CD4-positive, alpha-beta T cell treated with Interleukin-17A for 4 hours (primary cell): ENCODE results near the gene PDCD2.
"Not testable (repeated sequence)": the region's sequence is repeated elsewhere in the genome, so short reads cannot be mapped to it uniquely, and the experiment has no call there.

Experiments
- DNase-seq: peaks from one replicate; pipeline ENCODE4 v3.0.0-alpha.2; 2020; ENCODE audit warnings: mixed read lengths

PDCD2 gene

DNA sequence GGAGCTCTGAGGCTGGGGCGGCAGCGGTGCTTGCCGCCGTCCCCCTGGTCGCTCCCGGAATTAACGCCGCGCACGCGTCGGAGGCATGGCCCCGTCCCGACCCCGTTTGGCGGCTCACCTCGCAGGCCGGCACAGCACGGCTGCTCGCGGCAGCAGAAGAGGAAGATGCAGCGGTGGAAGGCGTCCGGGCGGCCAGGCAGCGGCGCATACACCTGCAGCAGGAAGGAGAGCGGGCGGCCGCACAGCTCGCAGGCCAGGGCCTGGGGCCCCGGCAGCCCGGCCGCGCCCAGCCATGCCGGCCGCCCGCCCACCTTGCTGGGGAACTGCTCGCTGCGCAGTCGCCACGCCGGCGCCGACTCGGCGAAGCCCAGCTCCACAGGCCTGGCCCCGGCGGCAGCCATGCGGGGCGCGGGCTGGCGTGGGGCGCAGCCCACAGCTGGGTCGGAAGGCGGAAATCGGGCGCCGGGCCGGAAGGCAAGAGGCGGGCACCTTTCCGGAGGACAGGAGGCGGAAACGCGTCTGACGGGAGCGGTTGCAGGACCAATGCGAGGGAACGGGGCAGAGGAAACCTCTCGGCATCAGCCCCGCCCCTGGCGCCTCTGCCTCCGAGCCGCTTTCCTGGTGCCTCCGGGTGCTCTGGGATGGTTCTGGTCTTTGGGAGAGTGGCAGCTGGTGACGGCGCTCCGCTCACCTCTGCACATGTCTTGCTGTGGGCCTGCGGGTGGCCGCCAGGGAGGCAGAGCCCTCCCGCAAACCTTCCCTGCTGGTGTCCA, at the start of gene PDCD2:
Gene PDCD2 (minus strand): TSS at position 457 of the 773 bp plus-strand sequence. CDS start 56 bp downstream, at position 401.
- DNase-seq = peak; percentile 92

GRCh38 chr6:170616020-170616554, 31.6 kb upstream of the PDCD2 start:
- not testable (repeated sequence) for DNase-seq

GRCh38 chr6:170612256-170612804, 27.9 kb upstream of the PDCD2 start:
- not testable (repeated sequence) for DNase-seq

DNA sequence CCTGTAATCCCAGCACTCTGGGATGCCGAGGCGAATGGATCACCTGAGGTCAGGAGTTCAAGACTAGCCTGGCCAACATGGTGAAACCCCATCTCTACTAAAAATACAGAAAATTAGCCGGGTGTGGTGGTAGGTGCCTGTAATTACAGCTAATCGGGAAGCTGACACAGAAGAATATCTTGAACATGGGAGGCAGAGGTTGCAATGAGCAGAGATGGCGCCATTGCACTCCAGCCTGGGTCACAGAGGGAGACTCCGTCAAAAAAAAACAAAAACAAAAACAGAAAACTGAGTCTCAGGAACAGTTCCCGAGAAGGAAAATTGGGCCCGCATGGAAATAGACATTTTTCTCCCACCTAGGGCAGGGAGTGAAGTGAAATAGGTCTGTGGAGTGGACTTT, 24.8 kb upstream of the PDCD2 start:
- not testable (repeated sequence) for DNase-seq

- DNase-seq = no peak
These were observed 21.3 kb upstream of the PDCD2 start for GRCh38 chr6:170605574-170606259.

- DNase-seq = no peak
These were observed 12.8 kb upstream of the PDCD2 start for GRCh38 chr6:170597278-170597677.

- DNase-seq = no peak
These were observed 12.0 kb upstream of the PDCD2 start for GRCh38 chr6:170596426-170596825.

GRCh38 chr6:170590725-170591124, 6.3 kb upstream of the PDCD2 start:
- no peak for DNase-seq

DNA sequence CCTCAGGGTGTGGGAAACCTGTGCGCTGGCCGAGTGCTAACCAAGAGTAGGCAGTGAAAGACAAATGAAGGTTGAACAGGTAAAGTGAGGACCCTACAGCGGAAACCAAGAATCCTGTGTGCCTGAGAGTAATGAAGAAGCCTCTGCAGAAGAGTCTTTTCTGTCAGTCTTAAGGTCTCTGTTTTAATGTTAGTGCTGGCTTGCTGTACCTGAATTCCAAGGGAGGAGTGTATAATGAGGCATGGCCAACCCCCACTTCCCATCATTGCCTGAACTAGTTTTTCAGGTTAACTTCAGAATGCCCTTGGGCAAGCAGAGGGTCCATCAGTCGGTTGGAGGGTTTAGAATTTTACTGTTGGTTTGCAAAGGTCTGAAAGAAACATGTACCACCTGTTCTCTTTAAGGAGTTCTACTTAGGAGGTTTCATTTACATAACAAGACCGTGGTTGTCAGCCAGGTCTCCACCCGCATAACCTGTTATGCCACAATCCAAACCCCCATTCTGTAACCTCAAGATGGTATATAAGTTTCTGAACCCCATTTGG, 589 bp upstream of the PDCD2 start:
- no peak for DNase-seq

DNA sequence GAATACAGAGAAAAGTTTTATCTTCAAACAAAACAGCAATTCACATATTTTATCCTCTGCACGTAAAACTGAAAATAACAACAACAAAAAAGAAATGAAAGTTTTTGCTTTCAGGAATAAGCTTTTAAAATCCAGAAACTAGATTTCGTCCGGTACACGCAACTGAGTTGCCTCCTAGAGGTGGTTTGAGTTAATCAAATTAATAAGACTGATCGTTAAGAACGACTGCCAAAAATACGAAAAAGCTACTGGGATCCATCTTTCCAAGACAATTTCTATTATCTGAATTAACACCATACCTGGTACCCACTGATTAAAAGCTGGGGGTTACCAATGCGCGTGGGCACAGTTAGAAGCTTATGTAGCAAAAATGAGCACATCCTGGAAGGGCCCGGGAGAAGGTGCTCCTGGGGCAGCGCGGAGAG, 669 bp downstream of the PDCD2 start:
- no peak for DNase-seq

GRCh38 chr6:170578909-170579308, 5.5 kb downstream of the PDCD2 start:
- DNase-seq = no peak

DNA sequence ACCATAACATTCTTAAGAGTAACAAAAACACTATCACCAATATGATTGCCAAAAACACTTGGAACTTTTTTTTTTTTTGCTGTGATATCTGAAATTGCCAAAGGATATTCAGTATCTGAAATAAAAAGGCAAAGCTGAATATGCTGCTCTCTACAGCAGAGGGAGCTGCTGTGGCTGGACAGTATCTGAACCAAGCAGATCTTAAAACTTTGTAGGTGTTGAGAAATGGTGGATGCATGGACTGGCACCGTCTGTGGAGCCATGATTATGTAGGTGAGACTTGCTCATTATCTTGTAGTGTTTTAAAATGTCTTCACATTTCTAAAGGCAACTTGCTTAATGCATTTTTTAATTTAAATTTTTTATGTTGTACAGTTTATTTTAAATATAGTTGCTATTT, 9.2 kb downstream of the PDCD2 start:
- DNase-seq = no peak

DNA sequence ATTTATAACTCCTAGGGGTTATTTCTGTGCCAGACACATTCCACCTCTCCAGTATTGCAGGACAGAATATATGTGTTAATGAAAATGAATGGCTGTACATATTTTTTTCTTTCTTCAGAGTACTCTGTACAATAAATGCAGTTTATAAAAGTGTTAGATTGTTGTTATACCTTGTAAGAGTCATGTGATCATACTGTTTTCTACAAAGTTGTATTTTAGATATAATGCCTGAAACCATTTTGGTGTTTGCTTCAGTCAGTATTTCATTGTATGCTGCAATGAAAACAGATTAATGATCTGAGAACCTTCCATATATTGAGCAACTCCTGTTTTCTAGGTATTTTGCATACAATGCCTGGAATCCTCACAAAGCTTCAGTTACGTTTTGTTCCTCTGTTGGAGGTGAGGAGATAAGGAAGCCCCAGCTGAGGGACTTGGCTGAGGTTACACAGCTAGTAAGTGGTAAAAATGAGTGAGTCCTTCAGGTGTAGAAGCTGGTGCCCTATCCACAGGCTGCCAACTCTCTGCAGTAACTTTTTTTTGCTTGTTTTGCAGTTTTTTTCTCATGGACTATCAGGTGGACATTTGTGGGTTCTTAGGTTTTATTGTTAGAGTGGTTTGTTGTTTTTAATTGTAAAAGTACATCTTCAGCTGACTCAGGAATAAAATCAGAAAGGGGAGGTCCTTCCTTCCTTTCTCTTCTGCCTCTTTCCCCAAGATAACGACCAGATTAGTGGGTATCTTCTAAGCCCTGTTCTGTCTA, 11.6 kb downstream of the PDCD2 start:
- no peak for DNase-seq

GRCh38 chr6:170564936-170565530, 19.4 kb downstream of the PDCD2 start:
- DNase-seq = no peak

DNA sequence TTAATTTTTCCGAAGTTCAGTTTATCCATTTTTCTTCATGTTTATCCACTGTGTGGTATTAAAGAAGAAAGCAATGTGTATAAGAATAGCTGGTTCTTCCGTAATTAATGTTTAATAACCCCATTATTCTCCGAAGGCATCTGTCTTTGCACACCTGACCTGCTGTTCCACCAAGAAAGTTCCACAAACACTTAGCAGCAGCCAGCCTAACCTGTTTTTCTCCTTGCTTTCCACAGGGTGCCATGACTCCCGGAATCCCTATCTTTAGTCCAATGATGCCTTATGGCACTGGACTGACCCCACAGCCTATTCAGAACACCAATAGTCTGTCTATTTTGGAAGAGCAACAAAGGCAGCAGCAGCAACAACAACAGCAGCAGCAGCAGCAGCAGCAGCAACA, 22.9 kb downstream of the PDCD2 start:
- DNase-seq = no peak

- DNase-seq = no peak
These were observed 29.1 kb downstream of the PDCD2 start for GRCh38 chr6:170555305-170555704.

DNA sequence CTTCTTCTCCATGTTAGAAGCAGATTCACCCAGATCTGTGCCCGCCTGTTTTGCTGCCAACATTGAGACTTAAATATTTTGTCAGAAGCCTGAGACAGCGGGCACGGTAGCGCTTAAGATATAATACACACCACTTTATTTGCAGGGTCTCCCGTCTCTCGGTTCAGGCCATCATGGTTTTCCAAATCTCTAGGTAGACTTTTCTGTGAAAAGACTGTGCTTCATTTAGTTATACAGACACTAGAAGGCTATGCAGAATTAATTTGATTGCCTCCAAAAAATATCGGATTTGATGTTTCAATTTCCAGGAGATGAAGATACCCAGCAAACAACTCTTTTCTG, 29.7 kb downstream of the PDCD2 start:
- DNase-seq = no peak

DNA sequence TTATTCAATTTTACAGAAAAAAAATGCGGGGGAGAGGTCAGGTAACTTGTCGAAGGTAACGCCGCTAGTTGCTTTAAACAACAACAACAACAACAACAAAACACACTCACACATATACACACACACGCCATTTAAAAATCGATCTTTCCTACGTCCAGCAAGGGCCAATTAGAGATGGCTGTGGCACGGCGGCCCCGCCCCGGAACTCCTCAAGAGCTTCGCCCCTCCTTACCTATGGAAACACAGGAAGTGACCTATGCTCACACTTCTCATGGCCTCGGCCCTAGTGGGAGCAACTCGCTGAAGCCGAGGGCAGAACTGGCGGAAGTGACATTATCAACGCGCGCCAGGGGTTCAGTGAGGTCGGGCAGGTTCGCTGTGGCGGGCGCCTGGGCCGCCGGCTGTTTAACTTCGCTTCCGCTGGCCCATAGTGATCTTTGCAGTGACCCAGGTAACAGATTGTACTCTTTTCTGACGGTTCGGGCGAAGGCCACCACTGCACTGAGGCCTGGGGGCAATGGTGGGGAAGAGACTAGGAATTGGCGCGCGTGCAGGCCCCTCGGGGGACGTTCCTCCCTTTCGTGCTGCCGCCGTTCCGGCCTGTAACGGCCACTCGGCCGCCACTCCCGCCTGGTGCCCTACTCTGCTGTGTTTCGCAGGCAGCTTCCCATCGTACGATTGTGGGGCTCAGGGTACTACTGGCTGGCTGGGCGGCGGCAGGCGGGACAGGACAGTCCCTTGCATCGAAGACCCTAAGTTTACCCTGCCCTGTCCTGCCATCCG, 30.2 kb downstream of the PDCD2 start, which contains the start of gene TBP:
Gene TBP (plus strand): TSS at position 357 of the 783 bp plus-strand sequence. CDS start 2,661 bp downstream, outside the sequence.
- peak; percentile 96 for DNase-seq

GRCh38 chr6:170553534-170554012, 30.9 kb downstream of the PDCD2 start:
- DNase-seq = no peak

DNA sequence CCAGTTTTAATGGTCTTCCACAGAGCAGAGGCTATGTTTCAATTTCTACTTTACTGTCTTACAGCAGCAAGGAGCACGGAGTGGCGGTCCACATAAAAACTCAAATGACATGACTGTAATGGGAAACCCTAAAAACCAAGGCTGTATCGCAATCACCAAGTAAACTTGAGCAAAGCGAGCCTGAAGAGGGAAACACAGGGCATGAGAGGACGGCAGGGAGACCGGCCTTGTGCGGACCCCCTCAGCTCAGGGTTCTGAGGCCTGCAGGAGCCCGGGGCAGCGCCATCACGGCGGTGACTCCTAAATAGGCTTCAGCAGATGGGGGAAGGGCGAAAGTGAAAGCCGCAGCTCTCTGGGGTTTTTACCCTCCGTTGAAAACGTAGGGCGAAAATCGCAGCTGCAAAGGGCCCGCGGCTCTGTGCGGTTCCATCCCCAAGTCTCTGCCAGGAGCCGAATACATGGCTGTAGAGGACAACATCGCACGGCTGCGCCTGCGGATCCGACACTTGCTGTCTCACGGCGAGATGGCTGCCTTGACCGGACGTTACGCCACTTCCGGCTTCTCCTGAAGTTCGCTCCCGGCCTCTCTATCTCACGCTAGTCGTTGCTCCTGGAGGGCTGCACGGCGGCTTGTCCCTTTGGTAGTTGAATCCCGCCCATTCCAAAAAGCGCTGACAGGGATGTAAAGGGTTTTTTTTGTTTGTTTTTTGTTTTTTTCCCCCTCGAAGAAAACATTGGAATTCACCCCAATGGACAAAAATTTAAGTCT, 31.5 kb downstream of the PDCD2 start, which contains the start of gene PSMB1:
Gene PSMB1 (minus strand): TSS at position 543 of the 769 bp plus-strand sequence. CDS start 65 bp downstream, at position 478.
- DNase-seq = peak; percentile 89
